ENCODE results near the gene ROBO1. TPM values are rescaled to one million over a fixed set of nuclear protein-coding genes. Genes with fewer than 3 reads are reported as not detected.

ROBO1 gene
- total and polyA plus RNA-seq, 2 of the 8 experiments (the other 6 are each of a cell fraction or from before 2014, with no cell fraction given) = 51.4 to 91.0 TPM

GRCh38 chr3:79113876-79114275 lies 653.9 kb downstream of the ROBO1 start (continued):
- TF ChIP-seq TAF7 (optimal IDR thresholded peaks at IDR 0.05; ENCODE audit: borderline replicate concordance, low read depth, low read length) (no peak), CBX8 (IDR thresholded peaks at IDR 0.05; ENCODE audit: borderline replicate concordance, low read depth, low read length) (no peak)
